ENCODE measurements around the gene ENSA. TPM values are rescaled to one million over a fixed set of nuclear protein-coding genes. Genes with fewer than 3 reads are reported as not detected.
"Not testable (repeated sequence)": the region's sequence is repeated elsewhere in the genome, so short reads cannot be mapped to it uniquely, and the experiment has no call there.

ENSA gene
- total RNA-seq, 2 donors from 2014 or later: 81.7 to 139 TPM

DNA sequence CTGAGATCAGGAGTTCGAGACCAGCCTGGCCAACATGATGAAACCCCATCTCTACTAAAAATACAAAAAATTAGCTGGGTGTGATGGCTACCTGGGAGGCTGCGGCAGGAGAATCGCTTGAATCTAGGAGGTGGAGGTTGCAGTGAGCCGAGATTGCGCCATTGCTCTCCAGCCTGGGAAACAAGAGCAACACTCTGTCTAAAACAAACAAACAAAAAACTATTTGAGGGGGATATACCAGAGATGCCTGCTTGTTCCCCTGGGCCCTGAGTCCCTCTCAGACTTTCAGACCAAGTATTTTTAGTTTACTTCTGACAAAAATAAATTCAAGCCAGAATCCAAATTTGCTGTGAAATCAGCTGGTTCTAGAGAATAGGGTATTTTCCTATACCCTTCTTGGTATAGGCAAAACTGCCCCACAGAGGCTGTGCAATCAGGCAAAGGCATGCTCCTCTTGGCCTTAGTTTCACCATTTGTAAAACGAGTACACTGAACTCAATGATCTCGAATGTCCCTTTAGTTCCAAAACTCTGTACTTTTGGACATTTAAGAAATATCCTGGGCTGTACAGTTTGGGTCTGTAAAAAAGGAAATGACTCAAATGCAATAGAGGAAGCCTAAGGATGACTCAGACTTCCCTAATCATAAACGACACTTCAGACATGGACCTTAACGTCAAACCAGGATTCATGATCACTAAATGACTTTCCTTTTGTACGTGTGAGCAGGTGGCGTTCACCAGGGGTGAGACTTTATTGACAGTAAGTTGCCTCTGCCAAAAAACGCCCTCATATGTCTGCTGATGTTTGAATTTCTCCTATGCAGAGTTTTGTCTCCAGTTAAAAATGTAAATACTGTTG lies 16.1 kb downstream of the ENSA start:
- peaks cover 0 to 53% of the 10 kb centered on the region in 2 donors for H3K4me1 ChIP-seq
- TF ChIP-seq, protein P1, sequence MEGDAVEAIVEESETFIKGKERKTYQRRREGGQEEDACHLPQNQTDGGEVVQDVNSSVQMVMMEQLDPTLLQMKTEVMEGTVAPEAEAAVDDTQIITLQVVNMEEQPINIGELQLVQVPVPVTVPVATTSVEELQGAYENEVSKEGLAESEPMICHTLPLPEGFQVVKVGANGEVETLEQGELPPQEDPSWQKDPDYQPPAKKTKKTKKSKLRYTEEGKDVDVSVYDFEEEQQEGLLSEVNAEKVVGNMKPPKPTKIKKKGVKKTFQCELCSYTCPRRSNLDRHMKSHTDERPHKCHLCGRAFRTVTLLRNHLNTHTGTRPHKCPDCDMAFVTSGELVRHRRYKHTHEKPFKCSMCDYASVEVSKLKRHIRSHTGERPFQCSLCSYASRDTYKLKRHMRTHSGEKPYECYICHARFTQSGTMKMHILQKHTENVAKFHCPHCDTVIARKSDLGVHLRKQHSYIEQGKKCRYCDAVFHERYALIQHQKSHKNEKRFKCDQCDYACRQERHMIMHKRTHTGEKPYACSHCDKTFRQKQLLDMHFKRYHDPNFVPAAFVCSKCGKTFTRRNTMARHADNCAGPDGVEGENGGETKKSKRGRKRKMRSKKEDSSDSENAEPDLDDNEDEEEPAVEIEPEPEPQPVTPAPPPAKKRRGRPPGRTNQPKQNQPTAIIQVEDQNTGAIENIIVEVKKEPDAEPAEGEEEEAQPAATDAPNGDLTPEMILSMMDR (IDR thresholded peaks at IDR 0.05): no peak
- H3K9me3 ChIP-seq: no peaks in the 10 kb centered on the region
- H3K27ac ChIP-seq: peak overlapping the region; percentile 79 to 92
- DNase-seq (ENCODE audit: low spot score): no peak
- H3K27me3 ChIP-seq: no peaks in the 10 kb centered on the region
- peaks cover 6% of the 10 kb centered on the region for H3K36me3 ChIP-seq
- H3K4me3 ChIP-seq: no peak overlapping the region

DNA sequence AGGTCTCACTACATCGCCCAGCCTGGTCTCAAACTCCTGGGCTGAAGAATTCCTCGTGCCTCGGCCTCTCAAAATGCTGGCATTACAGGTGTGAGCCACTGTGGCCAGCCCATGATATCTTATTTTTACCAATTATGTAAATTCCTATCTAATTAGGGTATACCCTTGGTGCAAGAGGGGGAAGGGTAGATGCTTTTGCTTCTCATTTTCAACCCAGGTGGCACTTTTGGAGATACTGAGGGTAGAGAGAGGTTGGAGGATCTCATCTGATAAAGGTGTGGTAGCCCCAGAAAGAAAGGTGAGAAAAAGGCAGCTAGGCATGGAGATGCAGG lies 17.4 kb downstream of the ENSA start:
- no peak for DNase-seq (ENCODE audit: low spot score)
- H3K27ac ChIP-seq: peak overlapping the region; percentile 79 to 92
- TF ChIP-seq, protein P1 (IDR thresholded peaks at IDR 0.05): no peak
- no peaks in the 10 kb centered on the region for H3K36me3 ChIP-seq
- no peaks in the 10 kb centered on the region for H3K27me3 ChIP-seq
- peaks cover 0 to 53% of the 10 kb centered on the region in 2 donors for H3K4me1 ChIP-seq
- H3K9me3 ChIP-seq: no peaks in the 10 kb centered on the region
- no peak overlapping the region for H3K4me3 ChIP-seq

DNA sequence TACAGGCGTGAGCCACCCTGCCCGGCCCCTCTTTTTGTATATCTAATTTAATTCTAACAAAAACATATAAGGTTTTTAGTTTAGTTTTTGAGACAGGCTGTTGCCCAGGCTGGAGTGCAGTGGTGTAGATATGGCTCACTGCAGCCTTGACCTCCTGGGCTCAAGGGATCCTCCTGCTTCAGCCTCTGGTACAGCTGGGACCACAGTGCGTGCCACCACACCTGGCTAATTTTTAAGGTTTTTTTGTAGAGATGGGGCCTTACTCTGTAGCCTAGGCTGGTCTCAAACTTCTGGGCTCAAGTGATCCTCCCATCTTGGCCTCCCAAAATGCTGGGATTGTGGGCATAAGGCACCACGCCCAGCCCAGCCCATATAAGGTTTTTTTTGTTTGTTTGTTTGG lies 18.8 kb downstream of the ENSA start:
- no peak for DNase-seq (ENCODE audit: low spot score)
- no peaks in the 10 kb centered on the region for H3K9me3 ChIP-seq
- no peak overlapping the region for H3K4me3 ChIP-seq
- TF ChIP-seq, protein P1 (IDR thresholded peaks at IDR 0.05): no peak
- peaks cover 0 to 53% of the 10 kb centered on the region in 2 donors for H3K4me1 ChIP-seq
- peak overlapping the region; percentile 79 to 92 for H3K27ac ChIP-seq
- no peaks in the 10 kb centered on the region for H3K27me3 ChIP-seq
- no peaks in the 10 kb centered on the region for H3K36me3 ChIP-seq

DNA sequence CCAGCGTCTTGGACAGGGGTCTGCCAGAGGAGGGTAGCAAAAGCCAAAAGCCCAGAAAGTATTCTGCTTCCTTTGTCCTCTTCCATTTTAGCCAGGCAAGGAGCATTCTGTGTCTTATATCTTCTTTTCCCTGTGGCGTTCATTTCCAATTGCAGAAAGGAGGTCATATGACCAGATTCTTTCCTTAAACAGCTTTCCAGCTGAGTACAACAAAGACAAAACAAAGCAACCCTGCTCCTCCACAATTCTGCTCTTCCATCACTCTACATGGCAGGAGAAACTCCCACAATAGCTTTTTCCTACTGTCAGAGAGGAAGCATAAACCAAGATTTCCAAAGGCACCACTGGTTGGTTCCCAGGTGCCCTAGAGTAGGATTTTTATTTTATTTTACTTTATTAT lies 19.7 kb downstream of the ENSA start:
- H3K9me3 ChIP-seq: no peaks in the 10 kb centered on the region
- peaks cover 0 to 58% of the 10 kb centered on the region in 2 donors for H3K4me1 ChIP-seq
- no peak for DNase-seq (ENCODE audit: low spot score)
- H3K36me3 ChIP-seq: no peaks in the 10 kb centered on the region
- H3K27ac ChIP-seq: peak overlapping the region; percentile 79 to 92
- no peaks in the 10 kb centered on the region for H3K27me3 ChIP-seq
- TF ChIP-seq, protein P1 (IDR thresholded peaks at IDR 0.05): no peak
- H3K4me3 ChIP-seq: no peak overlapping the region

DNA sequence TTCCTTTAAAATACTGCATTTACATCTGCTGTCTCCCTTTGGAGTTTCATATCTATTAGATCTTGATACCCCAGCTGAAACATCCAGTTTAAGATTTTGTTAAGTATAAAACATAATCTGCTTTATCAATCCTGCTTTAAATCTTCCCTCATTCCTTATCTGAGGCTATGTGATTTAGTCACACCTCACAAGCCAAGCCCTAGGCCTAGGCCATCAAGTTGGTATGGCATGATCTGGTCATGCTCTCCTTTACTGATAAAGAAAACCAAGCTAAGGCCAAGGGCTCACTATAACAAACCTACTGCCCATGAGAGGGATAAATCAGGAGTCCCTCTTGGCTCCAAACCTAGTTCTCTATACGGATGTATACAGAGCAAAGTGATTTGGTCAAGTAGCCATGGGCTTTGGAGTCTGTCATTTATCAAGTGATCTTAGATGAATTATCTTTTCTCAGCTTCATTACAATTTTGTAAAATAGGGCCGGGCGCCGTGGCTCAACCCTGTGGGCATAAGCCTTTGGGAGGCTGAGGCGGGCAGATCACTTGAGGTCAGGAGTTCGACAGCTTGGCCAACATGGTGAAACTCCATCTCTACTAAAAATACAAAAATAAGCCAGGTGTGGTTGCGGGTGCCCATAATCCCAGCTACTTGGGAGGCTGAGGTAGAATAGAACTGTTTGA lies 22.8 kb downstream of the ENSA start:
- H3K4me1 ChIP-seq: peaks cover 0 to 39% of the 10 kb centered on the region in 2 donors
- TF ChIP-seq, protein P1 (IDR thresholded peaks at IDR 0.05): no peak
- no peak overlapping the region for H3K27ac ChIP-seq
- no peak overlapping the region for H3K4me3 ChIP-seq
- no peaks in the 10 kb centered on the region for H3K9me3 ChIP-seq
- no peaks in the 10 kb centered on the region for H3K27me3 ChIP-seq
- DNase-seq (ENCODE audit: low spot score): no peak
- no peaks in the 10 kb centered on the region for H3K36me3 ChIP-seq

DNA sequence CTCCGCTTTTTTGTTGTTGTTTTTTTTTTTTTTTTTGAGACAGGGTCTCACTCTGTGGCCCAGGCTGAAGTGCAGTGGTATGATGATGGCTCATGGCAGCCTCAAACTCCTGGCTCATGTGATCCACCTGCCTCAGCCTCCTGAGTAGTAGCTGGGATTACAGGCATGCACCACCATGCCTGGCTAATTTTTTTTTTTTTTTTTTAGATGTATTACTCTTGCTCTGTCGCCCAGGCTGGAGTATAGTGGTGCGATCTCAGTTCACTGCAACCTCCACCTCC lies 24.0 kb downstream of the ENSA start:
- not testable (repeated sequence) for H3K36me3 ChIP-seq
- peak overlapping the region; percentile 79 to 84 for H3K27ac ChIP-seq

More for the DNA sequence above, 24.0 kb downstream of the ENSA start:
- peaks cover 0 to 28% of the 10 kb centered on the region in 2 donors for H3K4me1 ChIP-seq
- H3K9me3 ChIP-seq; H3K4me3 ChIP-seq; DNase-seq (ENCODE audit: low spot score); H3K27me3 ChIP-seq: not testable (repeated sequence)

All from right atrium auricular region (tissue), 2 donors.